GM19395 (cell line): ENCODE measurements around the gene ITGAV.

Experiments used
- ATAC-seq: cut with Tn5 transposase; IDR thresholded peaks from one replicate; pipeline ENCODE4 v1.9.1; 2021; ENCODE audit warnings: mild to moderate bottlenecking, moderate library complexity; ENCODE audit not compliant: unreplicated experiment

Gene ITGAV

GRCh38 chr2:186611526-186611925 is 21.7 kb downstream of the ITGAV start:
- no peak for ATAC-seq

- no peak for ATAC-seq
These were observed 22.2 kb downstream of the ITGAV start for GRCh38 chr2:186612026-186612425.

- ATAC-seq, result peak; percentile 69
These were observed 22.9 kb downstream of the ITGAV start for GRCh38 chr2:186612555-186613440.

- no peak for ATAC-seq
These were observed 24.5 kb downstream of the ITGAV start for GRCh38 chr2:186614373-186614772.

- ATAC-seq, result no peak
These were observed 27.3 kb downstream of the ITGAV start for GRCh38 chr2:186617148-186617547.

GRCh38 chr2:186617771-186618170 is 27.9 kb downstream of the ITGAV start:
- no peak for ATAC-seq

- no peak for ATAC-seq
These were observed 28.8 kb downstream of the ITGAV start for GRCh38 chr2:186618696-186619095.

- ATAC-seq, result no peak
These were observed 33.2 kb downstream of the ITGAV start for GRCh38 chr2:186623084-186623483.

- no peak for ATAC-seq
These were observed 34.4 kb downstream of the ITGAV start for GRCh38 chr2:186624276-186624675.

- ATAC-seq, result no peak
These were observed 39.6 kb downstream of the ITGAV start for GRCh38 chr2:186629250-186629996.

GRCh38 chr2:186632417-186632816 is 42.6 kb downstream of the ITGAV start:
- ATAC-seq, result no peak

- no peak for ATAC-seq
These were observed 44.8 kb downstream of the ITGAV start for GRCh38 chr2:186634701-186635100.

- ATAC-seq, result no peak
These were observed 47.1 kb downstream of the ITGAV start for GRCh38 chr2:186636800-186637496.

GRCh38 chr2:186637497-186637800 is 47.6 kb downstream of the ITGAV start:
- ATAC-seq, result no peak

- peak; percentile 71 for ATAC-seq
These were observed 50.1 kb downstream of the ITGAV start for GRCh38 chr2:186639939-186640338.

GRCh38 chr2:186641132-186641806 is 51.4 kb downstream of the ITGAV start:
- ATAC-seq, result peak; percentile 36

- peak; percentile 78 for ATAC-seq
These were observed 52.0 kb downstream of the ITGAV start for GRCh38 chr2:186641807-186642321.

- ATAC-seq, result no peak
These were observed 54.9 kb downstream of the ITGAV start for GRCh38 chr2:186644791-186645190.

- ATAC-seq, result no peak
These were observed 56.1 kb downstream of the ITGAV start for GRCh38 chr2:186645999-186646398.

- no peak for ATAC-seq
These were observed 58.3 kb downstream of the ITGAV start for GRCh38 chr2:186648130-186648529.

GRCh38 chr2:186653511-186653910 is 63.7 kb downstream of the ITGAV start:
- ATAC-seq, result no peak
